GM18502 (cell line): Measurements from ENCODE around the gene HSD17B13.

ENCODE experiments used
- ATAC-seq: cut with Tn5 transposase; IDR thresholded peaks from one replicate; pipeline ENCODE4 v1.9.1; 2021; ENCODE audit warnings: mild to moderate bottlenecking; ENCODE audit not compliant: unreplicated experiment, poor library complexity

HSD17B13 gene

GRCh38 chr4:87270825-87271224 is 51.9 kb downstream of the HSD17B13 start:
- ATAC-seq: no peak

- no peak for ATAC-seq
Observed at GRCh38 chr4:87270144-87270543, 52.5 kb downstream of the HSD17B13 start.

- no peak for ATAC-seq
Observed at GRCh38 chr4:87268411-87268810, 54.3 kb downstream of the HSD17B13 start.

- no peak for ATAC-seq
Observed at GRCh38 chr4:87266986-87267385, 55.7 kb downstream of the HSD17B13 start.

- ATAC-seq: no peak
Observed at GRCh38 chr4:87262886-87263285, 59.8 kb downstream of the HSD17B13 start.

- ATAC-seq: no peak
Observed at GRCh38 chr4:87260477-87260876, 62.2 kb downstream of the HSD17B13 start.

GRCh38 chr4:87258677-87259076 is 64.0 kb downstream of the HSD17B13 start:
- ATAC-seq: no peak

- ATAC-seq: no peak
Observed at GRCh38 chr4:87257523-87257922, 65.2 kb downstream of the HSD17B13 start.

GRCh38 chr4:87255755-87256154 is 66.9 kb downstream of the HSD17B13 start:
- no peak for ATAC-seq
